SU-DHL-6 (cell line): Measurements from ENCODE around the gene EXOC6B.

Experiments used
- EZH2phosphoT487 ChIP-seq: fragments of 200-600 bp; sonication (generic), shearing (Covaris generic); conservative IDR thresholded peaks from 2 replicates; pipeline ENCODE4 v1.6.1; 2018; ENCODE audit warnings: mild to moderate bottlenecking, antibody characterized with exemption, low read length, moderate library complexity, mixed read lengths
- TF ChIP-seq, protein P1 (sequence below): fragments of 200-600 bp; sonication (generic); IDR thresholded peaks from one replicate; pipeline ENCODE4 v1.5.1; 2017; ENCODE audit warnings: antibody characterized with exemption, mild to moderate bottlenecking, low read length, moderate library complexity; ENCODE audit not compliant: insufficient read depth, poor library complexity, severe bottlenecking

DNA sequence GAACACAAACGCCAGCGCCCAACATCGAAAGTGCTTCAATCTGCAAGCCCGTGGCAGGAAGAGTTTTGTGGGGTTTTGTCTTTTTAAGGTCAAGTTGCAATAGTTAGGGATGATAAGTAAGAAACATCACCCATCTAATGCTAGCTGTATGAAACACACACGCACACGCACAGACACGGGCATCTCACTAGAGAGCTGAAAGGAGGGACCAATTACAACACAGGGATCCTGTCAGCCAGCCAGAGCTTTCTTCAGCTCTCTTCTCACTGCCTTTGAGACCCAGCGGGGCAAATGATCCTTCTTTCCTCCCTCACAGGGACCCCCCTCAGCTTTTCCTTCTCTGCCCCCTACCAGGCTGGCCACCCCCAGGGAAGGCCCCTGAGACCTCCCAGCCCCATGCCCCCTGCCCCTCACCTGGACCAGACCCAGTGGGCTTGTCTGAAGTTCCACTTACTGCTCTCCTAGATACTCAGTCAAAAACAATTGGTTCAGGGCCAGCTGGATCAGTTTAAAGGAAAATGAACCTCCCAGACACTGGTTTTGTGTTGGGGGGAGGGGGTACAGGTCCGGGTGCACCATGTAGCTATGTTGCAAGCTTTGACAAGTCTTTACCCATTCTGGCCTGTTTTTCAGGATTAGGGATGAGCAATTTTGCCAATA, 696.0 kb downstream of the EXOC6B start:
- TF ChIP-seq, protein P1, sequence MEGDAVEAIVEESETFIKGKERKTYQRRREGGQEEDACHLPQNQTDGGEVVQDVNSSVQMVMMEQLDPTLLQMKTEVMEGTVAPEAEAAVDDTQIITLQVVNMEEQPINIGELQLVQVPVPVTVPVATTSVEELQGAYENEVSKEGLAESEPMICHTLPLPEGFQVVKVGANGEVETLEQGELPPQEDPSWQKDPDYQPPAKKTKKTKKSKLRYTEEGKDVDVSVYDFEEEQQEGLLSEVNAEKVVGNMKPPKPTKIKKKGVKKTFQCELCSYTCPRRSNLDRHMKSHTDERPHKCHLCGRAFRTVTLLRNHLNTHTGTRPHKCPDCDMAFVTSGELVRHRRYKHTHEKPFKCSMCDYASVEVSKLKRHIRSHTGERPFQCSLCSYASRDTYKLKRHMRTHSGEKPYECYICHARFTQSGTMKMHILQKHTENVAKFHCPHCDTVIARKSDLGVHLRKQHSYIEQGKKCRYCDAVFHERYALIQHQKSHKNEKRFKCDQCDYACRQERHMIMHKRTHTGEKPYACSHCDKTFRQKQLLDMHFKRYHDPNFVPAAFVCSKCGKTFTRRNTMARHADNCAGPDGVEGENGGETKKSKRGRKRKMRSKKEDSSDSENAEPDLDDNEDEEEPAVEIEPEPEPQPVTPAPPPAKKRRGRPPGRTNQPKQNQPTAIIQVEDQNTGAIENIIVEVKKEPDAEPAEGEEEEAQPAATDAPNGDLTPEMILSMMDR = no peak
- TF ChIP-seq EZH2phosphoT487 = no peak
